ENCODE results near the gene DLGAP4. TPM values are rescaled to one million over a fixed set of nuclear protein-coding genes. Genes with fewer than 3 reads are reported as not detected.

The DLGAP4 gene
- total and polyA plus RNA-seq, 10 of the 15 experiments (the other 5 are each of a cell fraction or from before 2014, with no cell fraction given) = 0.42 to 43.3 (median 19.0) TPM

- intact Hi-C loops (cut with micrococcal nuclease; ENCODE audit: unreplicated experiment) = no loop called here
- Histone ChIP-seq H3K27ac (ENCODE audit: control insufficient read depth, insufficient read depth) (no peak overlapping the region), H3K4me2 (ENCODE audit: control insufficient read depth, insufficient read depth) (no peak overlapping the region), H3K9me3 (replicated peaks; ENCODE audit: control insufficient read depth, insufficient read depth, low read length) (no peaks in the 10 kb centered on the region), H3K9ac (ENCODE audit: control insufficient read depth, insufficient read depth, low read length) (no peak overlapping the region), H3K36me3 (ENCODE audit: control insufficient read depth in 2 of 2, insufficient read depth in 2 of 2, low read length in 1 of 2) (no peaks in the 10 kb centered on the region), H2AFZ (ENCODE audit: control insufficient read depth, low read depth, low read length) (no peak overlapping the region), H3K4me3 (no peak overlapping the region), H3K27me3 (replicated peaks in 1 of 2; ENCODE audit: control insufficient read depth in 2 of 2, insufficient read depth in 2 of 2, low read length in 1 of 2) (peaks cover 0 to 3% of the 10 kb centered on the region in 2 experiments; a peak in 1 of 4 replicates), H4K20me1 (ENCODE audit: control insufficient read depth, insufficient read depth) (no peaks in the 10 kb centered on the region), H3K79me2 (ENCODE audit: control insufficient read depth, insufficient read depth, low read length) (no peaks in the 10 kb centered on the region), H3K4me1 (ENCODE audit: control insufficient read depth, insufficient read depth, low read length) (no peaks in the 10 kb centered on the region)
- ChIA-PET SMC1A (ENCODE audit: uncharacterized antibody, unreplicated experiment) (no interaction called here), RAD21 (ENCODE audit: unreplicated experiment) (no interaction called here), CTCF (interaction anchor here (0.8 kb wide), 1 partner anchor 216 kb away, joined by 3 read pairs; no protein-coding TSS in a partner anchor), POLR2A (no interaction called here)
- no peak for TF ChIP-seq PML (IDR thresholded peaks at IDR 0.05; ENCODE audit: low read length)
- no peak for TF ChIP-seq ZBTB40 (IDR thresholded peaks at IDR 0.05; ENCODE audit: borderline replicate concordance)
- TF ChIP-seq IKZF1 (conservative IDR thresholded peaks at IDR 0.05) = no peak
- TF ChIP-seq MEF2A (IDR thresholded peaks at IDR 0.05; ENCODE audit: insufficient read depth, low read depth, low read length) = no peak
- BruUV-seq (replicated peaks) = no TSS peak
- ATAC-seq (no peak), FAIRE-seq (no peak), DNase-seq (ENCODE audit: low read depth, low spot score) (no peak)
- WGBS (ENCODE audit: insufficient coverage, insufficient replicate concordance, low lambda C conversion rate, missing lambda C conversion rate) = 31% methylated on average over 7 of the region's 7 CpGs
- in situ Hi-C loops (cut with MboI) = no loop called here
Measured at GRCh38 chr20:36418711-36419110, 112.6 kb downstream of the DLGAP4 start.

Measured in GM12878 (cell line).